Measurements from ENCODE around the gene ZNF462. TPM values are rescaled to one million over a fixed set of nuclear protein-coding genes. Genes with fewer than 3 reads are reported as not detected.

ZNF462 gene
- total RNA-seq, 6 experiments from 2014 or later: 0.93 to 4.0 (median 2.9) TPM

DNA sequence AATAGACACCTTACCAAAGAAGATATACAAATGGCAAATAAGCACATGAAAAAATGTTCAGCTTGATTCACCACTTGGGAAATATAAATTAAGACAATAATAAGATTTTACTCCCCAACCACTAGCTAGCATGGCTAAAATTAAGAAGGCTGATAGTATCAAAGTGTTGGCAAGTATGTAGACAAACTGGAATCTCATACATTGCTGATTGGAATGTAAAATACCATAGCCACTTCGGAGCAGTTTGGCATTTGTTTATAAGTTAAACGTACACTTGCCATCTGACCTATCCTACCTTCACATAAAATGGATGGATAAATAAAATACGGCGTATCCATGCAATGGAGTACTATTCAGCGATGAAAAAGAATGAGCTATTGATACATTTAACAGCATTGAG, 129.2 kb downstream of the ZNF462 start:
- no peak for ATAC-seq
- Histone ChIP-seq H3K4me1 (no peaks in the 10 kb centered on the region), H3K27me3 (no peaks in the 10 kb centered on the region), H3K4me3 (no peak overlapping the region), H3K27ac (no peak overlapping the region), H3K36me3 (no peaks in the 10 kb centered on the region), H3K9me3 (no peaks in the 10 kb centered on the region)
- no peak for DNase-seq
- intact Hi-C loops (cut with DNase I): no loop called here
- TF ChIP-seq POLR2A (IDR thresholded peaks at IDR 0.05): no peak
- no peak for TF ChIP-seq CTCF (IDR thresholded peaks at IDR 0.05)
- WGBS (ENCODE audit: insufficient coverage, low coverage, low lambda C conversion rate, missing lambda C conversion rate): 91% methylated on average over 5 of the region's 5 CpGs

DNA sequence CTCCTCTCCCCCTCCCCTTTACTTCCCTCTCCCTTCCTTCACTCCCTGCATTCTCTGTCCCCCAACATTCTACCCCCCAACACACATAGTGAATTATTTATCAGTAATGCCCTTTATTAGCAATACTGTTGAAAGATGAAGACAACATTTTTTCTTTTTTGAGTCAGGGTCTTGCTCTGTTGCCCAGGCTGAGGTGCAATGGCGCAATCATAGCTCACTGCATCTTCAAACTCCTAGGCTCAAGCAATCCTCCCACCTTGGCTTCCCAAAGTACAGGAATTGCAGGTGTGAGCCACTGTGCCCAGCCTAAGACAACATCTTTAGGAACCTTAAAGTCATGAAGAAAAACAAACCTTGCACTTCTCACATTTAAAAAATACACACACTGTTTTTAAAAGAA, 130.6 kb downstream of the ZNF462 start:
- ATAC-seq: no peak
- no peaks in the 10 kb centered on the region for H3K4me1 ChIP-seq
- intact Hi-C loops (cut with DNase I): no loop called here

GRCh38 chr9:106994463-106994862, 131.5 kb downstream of the ZNF462 start:
- TF ChIP-seq CTCF (IDR thresholded peaks at IDR 0.05): no peak
- no peak for TF ChIP-seq POLR2A (IDR thresholded peaks at IDR 0.05)
- intact Hi-C loops (cut with DNase I): no loop called here
- no peak for DNase-seq

More for the DNA sequence above, 130.6 kb downstream of the ZNF462 start:
- Histone ChIP-seq H3K27ac (no peak overlapping the region), H3K36me3 (no peaks in the 10 kb centered on the region), H3K9me3 (no peaks in the 10 kb centered on the region), H3K4me3 (no peak overlapping the region), H3K27me3 (no peaks in the 10 kb centered on the region)
- WGBS (ENCODE audit: insufficient coverage, low coverage, low lambda C conversion rate, missing lambda C conversion rate): 100% methylated on average over 1 of the region's 1 CpG
- DNase-seq: no peak
- no peak for TF ChIP-seq CTCF (IDR thresholded peaks at IDR 0.05)
- TF ChIP-seq POLR2A (IDR thresholded peaks at IDR 0.05): no peak

DNA sequence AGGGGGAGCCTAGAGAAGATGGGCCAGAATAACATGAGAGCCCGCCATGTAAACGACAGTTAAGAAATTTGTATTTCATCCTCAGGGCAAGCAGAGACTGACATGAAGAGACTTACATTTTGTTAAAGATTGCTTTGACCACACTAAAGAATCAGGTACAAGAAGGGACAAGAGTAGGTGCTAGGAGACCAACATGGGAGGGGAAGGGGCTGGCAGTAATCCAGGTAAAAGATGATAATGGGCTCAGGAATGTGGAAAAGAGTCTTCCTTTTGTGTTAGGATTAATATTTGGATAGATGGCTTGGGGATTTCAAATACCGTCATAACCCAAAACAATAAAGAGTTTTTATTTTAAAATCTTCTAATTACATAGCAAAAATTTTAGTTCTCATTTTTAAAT, 137.3 kb downstream of the ZNF462 start:
- 91% methylated on average over 3 of the region's 3 CpGs for WGBS (ENCODE audit: insufficient coverage, low coverage, low lambda C conversion rate, missing lambda C conversion rate)
- Histone ChIP-seq H3K27ac (no peak overlapping the region), H3K4me3 (no peak overlapping the region), H3K9me3 (no peaks in the 10 kb centered on the region), H3K27me3 (no peaks in the 10 kb centered on the region), H3K36me3 (no peaks in the 10 kb centered on the region), H3K4me1 (no peaks in the 10 kb centered on the region)
- DNase-seq: no peak
- no peak for ATAC-seq
- intact Hi-C loops (cut with DNase I): no loop called here
- TF ChIP-seq POLR2A (IDR thresholded peaks at IDR 0.05) (no peak), CTCF (IDR thresholded peaks at IDR 0.05) (no peak)

More at GRCh38 chr9:106994463-106994862, 131.5 kb downstream of the ZNF462 start:
- no peak overlapping the region for H3K27ac ChIP-seq
- no peaks in the 10 kb centered on the region for H3K9me3 ChIP-seq
- no peaks in the 10 kb centered on the region for H3K4me1 ChIP-seq
- no peaks in the 10 kb centered on the region for H3K27me3 ChIP-seq
- H3K4me3 ChIP-seq: no peak overlapping the region
- no peak for ATAC-seq
- 52% methylated on average over 4 of the region's 4 CpGs for WGBS (ENCODE audit: insufficient coverage, low coverage, low lambda C conversion rate, missing lambda C conversion rate)
- no peaks in the 10 kb centered on the region for H3K36me3 ChIP-seq

DNA sequence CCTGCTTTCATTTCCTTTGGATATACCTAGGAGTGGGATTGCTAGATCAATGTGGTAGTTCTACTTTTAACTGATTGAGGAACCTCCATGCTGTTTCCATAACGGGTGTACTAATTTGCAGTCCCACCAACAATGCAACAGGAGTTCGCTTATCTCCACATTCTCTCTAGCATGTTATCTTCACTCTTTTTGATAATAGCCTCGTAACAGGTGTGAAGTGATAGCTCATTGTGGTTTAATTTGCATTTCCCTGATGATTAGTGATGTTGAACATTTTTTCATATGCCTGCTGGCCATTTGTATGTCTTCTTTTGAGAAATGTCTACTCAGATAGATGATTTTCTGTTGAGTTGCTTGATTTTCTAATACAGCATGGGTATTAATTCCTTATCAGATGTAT, 142.2 kb downstream of the ZNF462 start:
- DNase-seq: no peak
- Histone ChIP-seq H3K4me1 (no peaks in the 10 kb centered on the region), H3K9me3 (no peaks in the 10 kb centered on the region), H3K4me3 (no peak overlapping the region), H3K27me3 (no peaks in the 10 kb centered on the region), H3K36me3 (no peaks in the 10 kb centered on the region), H3K27ac (no peak overlapping the region)
- ATAC-seq: no peak
- WGBS (ENCODE audit: insufficient coverage, low coverage, low lambda C conversion rate, missing lambda C conversion rate): 65% methylated on average over 3 of the region's 3 CpGs
- no peak for TF ChIP-seq CTCF (IDR thresholded peaks at IDR 0.05)
- TF ChIP-seq POLR2A (IDR thresholded peaks at IDR 0.05): no peak
- intact Hi-C loops (cut with DNase I): no loop called here
